ENCODE measurements around the gene CNPY3. TPM values are rescaled to one million over a fixed set of nuclear protein-coding genes. Genes with fewer than 3 reads are reported as not detected.
"Not testable (repeated sequence)": the region's sequence is repeated elsewhere in the genome, so short reads cannot be mapped to it uniquely, and the experiment has no call there.

The CNPY3 gene
- total and polyA plus RNA-seq, 2 experiments from 2014 or later: 71.8 to 137 TPM

GRCh38 chr6:42952389-42952788 is 23.1 kb downstream of the CNPY3 start:
- H2AFZ ChIP-seq: no peak overlapping the region
- H3K9me2 ChIP-seq (replicated peaks; ENCODE audit: insufficient read depth): no peaks in the 10 kb centered on the region
- over 99% methylated on average over 4 of the region's 4 CpGs for WGBS (ENCODE audit: low lambda C conversion rate, missing lambda C conversion rate)
- no peak overlapping the region for H3K27ac ChIP-seq
- no peaks in the 10 kb centered on the region for H3K27me3 ChIP-seq
- no peak for TF ChIP-seq EZH2phosphoT487 (IDR thresholded peaks at IDR 0.05; ENCODE audit: low read depth, severe bottlenecking, unreplicated experiment)
- TF ChIP-seq EZH2 (IDR thresholded peaks at IDR 0.05; ENCODE audit: borderline replicate concordance): no peak
- TF ChIP-seq CTCF (IDR thresholded peaks at IDR 0.05; ENCODE audit: poor library complexity): no peak
- DNase-seq (ENCODE audit: low spot score): no peak
- no peaks in the 10 kb centered on the region for H4K20me1 ChIP-seq (ENCODE audit: insufficient read depth, poor library complexity, severe bottlenecking)
- no peaks in the 10 kb centered on the region for H3K79me2 ChIP-seq
- H3K36me3 ChIP-seq (replicated peaks; ENCODE audit: insufficient read depth, low read depth): no peaks in the 10 kb centered on the region
- no peaks in the 10 kb centered on the region for H3K4me1 ChIP-seq (ENCODE audit: insufficient read depth)
- H3K4me2 ChIP-seq: no peak overlapping the region
- no peaks in the 10 kb centered on the region for H3K9me3 ChIP-seq (ENCODE audit: low read depth)
- no peak overlapping the region for H3K4me3 ChIP-seq

DNA sequence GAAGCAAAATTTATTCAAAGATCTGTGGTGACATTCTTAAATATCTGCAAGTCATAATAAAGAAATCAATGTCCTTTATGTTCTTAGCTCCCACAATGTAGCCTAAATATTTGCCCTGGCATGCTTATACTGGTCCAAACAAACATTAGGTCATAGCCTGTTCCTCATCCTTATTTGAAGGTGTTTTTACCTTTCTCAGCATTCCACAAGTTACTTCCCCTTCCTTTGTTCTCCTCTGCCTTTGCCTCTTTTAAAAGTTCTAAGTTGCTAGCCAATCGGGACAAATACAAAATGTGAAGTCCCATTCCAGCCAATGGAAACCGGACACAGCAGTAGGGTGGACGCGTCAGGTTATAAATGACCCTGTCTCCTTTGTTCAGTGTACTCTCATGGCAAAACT is 25.1 kb downstream of the CNPY3 start:
- not testable (repeated sequence) for H3K9me2 ChIP-seq (replicated peaks; ENCODE audit: insufficient read depth); H3K27ac ChIP-seq; H3K4me1 ChIP-seq (ENCODE audit: insufficient read depth); H2AFZ ChIP-seq; H3K4me2 ChIP-seq; H3K79me2 ChIP-seq; H3K9me3 ChIP-seq (ENCODE audit: low read depth); H4K20me1 ChIP-seq (ENCODE audit: insufficient read depth, poor library complexity, severe bottlenecking); H3K4me3 ChIP-seq; H3K36me3 ChIP-seq (replicated peaks; ENCODE audit: insufficient read depth, low read depth); DNase-seq (ENCODE audit: low spot score); H3K27me3 ChIP-seq
- WGBS (ENCODE audit: low lambda C conversion rate, missing lambda C conversion rate): 87% methylated on average over 4 of the region's 4 CpGs

DNA sequence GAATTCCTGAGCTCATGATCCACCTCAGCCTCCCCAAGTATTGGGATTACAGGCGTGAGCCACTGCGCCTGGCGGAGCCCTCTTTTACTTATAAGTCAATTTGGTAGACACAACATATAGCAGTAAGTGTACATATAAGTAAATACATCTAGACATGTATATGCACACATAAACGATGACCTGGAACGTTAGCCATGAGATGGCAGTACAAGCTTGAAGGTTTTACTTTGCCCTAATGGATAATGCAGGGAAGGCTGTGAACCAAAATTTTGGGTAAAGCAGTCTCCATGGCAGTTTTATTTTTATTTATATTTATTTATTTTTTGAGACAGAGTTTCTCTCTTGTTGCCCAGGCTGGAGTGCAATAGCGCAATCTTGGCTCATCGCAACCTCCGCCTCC is 28.8 kb downstream of the CNPY3 start:
- 85% methylated on average over 8 of the region's 8 CpGs for WGBS (ENCODE audit: low lambda C conversion rate, missing lambda C conversion rate)

DNA sequence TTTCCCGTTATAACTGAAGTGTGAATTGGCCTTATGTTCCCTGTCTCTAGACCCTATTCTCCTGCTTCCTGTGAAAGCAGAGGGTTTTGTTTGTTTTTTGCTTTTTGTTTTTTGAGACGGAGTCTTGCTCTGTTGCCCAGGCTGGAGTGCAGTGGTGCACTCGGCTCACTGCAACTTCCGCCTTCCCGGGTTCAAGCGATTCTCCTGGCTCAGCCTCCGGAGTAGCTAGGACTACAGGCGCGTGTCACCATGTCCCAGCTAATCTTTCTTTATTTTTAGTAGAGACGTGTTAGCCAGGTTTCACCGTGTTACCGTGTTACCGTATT is 30.6 kb downstream of the CNPY3 start:
- H3K9me3 ChIP-seq (ENCODE audit: low read depth): no peaks in the 10 kb centered on the region
- H3K4me3 ChIP-seq: peak overlapping the region; percentile 52
- H3K27me3 ChIP-seq: no peaks in the 10 kb centered on the region
- H3K79me2 ChIP-seq: no peaks in the 10 kb centered on the region
- H3K27ac ChIP-seq: no peak overlapping the region
- H3K4me2 ChIP-seq: peak overlapping the region; percentile 100
- peaks cover 14% of the 10 kb centered on the region for H3K4me1 ChIP-seq (ENCODE audit: insufficient read depth)
- H2AFZ ChIP-seq: peak overlapping the region; percentile 92
- H3K36me3 ChIP-seq (replicated peaks; ENCODE audit: insufficient read depth, low read depth): no peaks in the 10 kb centered on the region
- WGBS (ENCODE audit: low lambda C conversion rate, missing lambda C conversion rate): 29% methylated on average over 13 of the region's 13 CpGs
- DNase-seq (ENCODE audit: low spot score): no peak
- TF ChIP-seq EZH2phosphoT487 (IDR thresholded peaks at IDR 0.05; ENCODE audit: low read depth, severe bottlenecking, unreplicated experiment): no peak
- TF ChIP-seq CTCF (IDR thresholded peaks at IDR 0.05; ENCODE audit: poor library complexity): no peak
- no peaks in the 10 kb centered on the region for H3K9me2 ChIP-seq (replicated peaks; ENCODE audit: insufficient read depth)
- H4K20me1 ChIP-seq (ENCODE audit: insufficient read depth, poor library complexity, severe bottlenecking): no peaks in the 10 kb centered on the region

More for the DNA sequence above, 28.8 kb downstream of the CNPY3 start:
- Histone ChIP-seq H3K4me2 (no peak overlapping the region), H3K27ac (no peak overlapping the region), H2AFZ (no peak overlapping the region), H4K20me1 (ENCODE audit: insufficient read depth, poor library complexity, severe bottlenecking) (no peaks in the 10 kb centered on the region), H3K27me3 (no peaks in the 10 kb centered on the region), H3K36me3 (replicated peaks; ENCODE audit: insufficient read depth, low read depth) (no peaks in the 10 kb centered on the region), H3K9me2 (replicated peaks; ENCODE audit: insufficient read depth) (no peaks in the 10 kb centered on the region), H3K4me3 (no peak overlapping the region), H3K9me3 (ENCODE audit: low read depth) (no peaks in the 10 kb centered on the region), H3K79me2 (no peaks in the 10 kb centered on the region), H3K4me1 (ENCODE audit: insufficient read depth) (peaks cover 14% of the 10 kb centered on the region)
- no peak for DNase-seq (ENCODE audit: low spot score)
- TF ChIP-seq EZH2 (IDR thresholded peaks at IDR 0.05; ENCODE audit: borderline replicate concordance) (no peak), CTCF (IDR thresholded peaks at IDR 0.05; ENCODE audit: poor library complexity) (no peak)

Measured in hepatocyte (in vitro differentiated cells).